GM18519 (cell line): ENCODE results near the gene KCNJ6.
"Not testable (repeated sequence)": the region's sequence is repeated elsewhere in the genome, so short reads cannot be mapped to it uniquely, and the experiment has no call there.

ENCODE experiments used
- ATAC-seq: cut with Tn5 transposase; IDR thresholded peaks from one replicate; pipeline ENCODE4 v1.9.1; 2021; ENCODE audit warnings: mild to moderate bottlenecking, moderate library complexity; ENCODE audit not compliant: unreplicated experiment, low FRiP score

KCNJ6 gene

GRCh38 chr21:37746849-37747248 lies 169.4 kb downstream of the KCNJ6 start:
- no peak for ATAC-seq

GRCh38 chr21:37744551-37744950 lies 171.7 kb downstream of the KCNJ6 start:
- no peak for ATAC-seq

GRCh38 chr21:37742532-37742931 lies 173.7 kb downstream of the KCNJ6 start:
- ATAC-seq: no peak

GRCh38 chr21:37742115-37742514 lies 174.1 kb downstream of the KCNJ6 start:
- no peak for ATAC-seq

GRCh38 chr21:37737996-37738395 lies 178.3 kb downstream of the KCNJ6 start:
- ATAC-seq: no peak

- no peak for ATAC-seq
Observed at GRCh38 chr21:37737507-37737906, 178.8 kb downstream of the KCNJ6 start.

GRCh38 chr21:37734846-37735245 lies 181.4 kb downstream of the KCNJ6 start:
- no peak for ATAC-seq

GRCh38 chr21:37732927-37733326 lies 183.3 kb downstream of the KCNJ6 start:
- ATAC-seq: no peak

GRCh38 chr21:37724201-37724600 lies 192.1 kb downstream of the KCNJ6 start:
- ATAC-seq: no peak

- no peak for ATAC-seq
Observed at GRCh38 chr21:37717534-37717933, 198.7 kb downstream of the KCNJ6 start.

- not testable (repeated sequence) for ATAC-seq
Observed at GRCh38 chr21:37712569-37712934, 203.7 kb downstream of the KCNJ6 start.

GRCh38 chr21:37711836-37712568 lies 204.3 kb downstream of the KCNJ6 start:
- no peak for ATAC-seq

GRCh38 chr21:37711286-37711829 lies 204.9 kb downstream of the KCNJ6 start:
- ATAC-seq: no peak

GRCh38 chr21:37710546-37711285 lies 205.5 kb downstream of the KCNJ6 start:
- no peak for ATAC-seq

GRCh38 chr21:37704751-37705150 lies 211.5 kb downstream of the KCNJ6 start:
- no peak for ATAC-seq

GRCh38 chr21:37702241-37702640 lies 214.0 kb downstream of the KCNJ6 start:
- ATAC-seq: no peak

GRCh38 chr21:37700641-37701202 lies 215.5 kb downstream of the KCNJ6 start:
- peak; percentile 83 for ATAC-seq

- ATAC-seq: no peak
Observed at GRCh38 chr21:37699024-37699775, 217.1 kb downstream of the KCNJ6 start.

GRCh38 chr21:37696936-37697335 lies 219.3 kb downstream of the KCNJ6 start:
- ATAC-seq: no peak

GRCh38 chr21:37695111-37695510 lies 221.1 kb downstream of the KCNJ6 start:
- no peak for ATAC-seq
